Stomach smooth muscle (tissue), 2 donors: Measurements from ENCODE around the gene AQP5.

Experiments used
- H3K27ac ChIP-seq: one replicate; pipeline ENCODE4 v1.7.0; 2013; ENCODE audit warnings: mild to moderate bottlenecking, low read length, inconsistent platforms
- H3K27me3 ChIP-seq, 2 donors: one replicate each; pipeline ENCODE4 v1.7.0; 2013; ENCODE audit warnings: low read length in 2 of 2; ENCODE audit not compliant: insufficient read depth in 2 of 2, control insufficient read depth in 1 of 2
- H3K36me3 ChIP-seq, 2 donors: one replicate each; pipeline ENCODE4 v1.7.0; 2013; ENCODE audit warnings: low read length in 2 of 2; ENCODE audit not compliant: control insufficient read depth in 2 of 2, insufficient read depth in 2 of 2
- H3K4me1 ChIP-seq: one replicate; pipeline ENCODE4 v1.7.0; 2013; ENCODE audit warnings: low read length; ENCODE audit not compliant: control insufficient read depth, insufficient read depth
- H3K4me3 ChIP-seq, 2 donors: one replicate each; pipeline ENCODE4 v1.7.0; 2013; ENCODE audit warnings: low read length in 2 of 2
- H3K9ac ChIP-seq, 2 donors: one replicate each; pipeline ENCODE4 v1.7.0; 2013; ENCODE audit warnings: low read length in 2 of 2, mild to moderate bottlenecking in 1 of 2
- H3K9me3 ChIP-seq, 2 donors: one replicate each; pipeline ENCODE4 v1.7.0; 2013; ENCODE audit warnings: low read length in 2 of 2; ENCODE audit not compliant: control insufficient read depth in 2 of 2
- donor health status: healthy.
- donor health status: Pancreatic carcinoma.

AQP5 gene

DNA sequence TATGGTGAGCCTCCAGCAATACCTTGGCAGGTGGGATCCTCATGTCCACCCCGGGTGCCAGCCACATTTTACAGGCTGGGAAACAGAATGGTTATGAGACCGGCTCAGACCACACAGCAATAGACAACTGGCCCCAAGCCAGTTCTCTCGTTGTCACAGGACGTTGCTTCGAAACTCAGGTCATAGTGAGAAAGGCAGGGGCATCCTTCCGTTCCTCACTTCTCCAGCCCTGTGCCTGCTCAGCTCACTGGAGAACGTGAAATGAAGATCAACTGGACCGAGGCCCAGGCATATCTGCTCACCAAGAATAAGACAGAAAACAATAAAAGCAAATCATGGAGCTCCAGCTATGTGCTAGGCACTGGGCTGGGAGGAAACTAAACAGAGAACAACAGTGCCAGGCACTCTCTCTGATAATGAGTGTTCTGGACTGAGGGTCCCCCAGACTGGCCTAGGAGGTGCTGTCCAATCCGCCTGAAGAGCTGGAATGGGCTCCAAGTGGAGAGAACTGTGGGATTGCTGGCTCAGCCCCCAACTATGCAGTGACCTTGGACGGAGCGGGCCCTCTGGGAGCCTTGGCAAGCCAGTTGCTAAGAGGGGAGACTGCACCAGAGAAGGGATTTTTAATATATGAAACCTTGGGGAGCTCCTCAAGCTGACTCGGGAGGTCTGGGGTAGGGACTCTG lies 39.2 kb upstream of the AQP5 start:
- Histone ChIP-seq H3K4me1 (peaks cover 3% of the 10 kb centered on the region), H3K9ac (no peak overlapping the region), H3K4me3 (no peak overlapping the region), H3K36me3 (no peaks in the 10 kb centered on the region), H3K27ac (no peak overlapping the region), H3K27me3 (no peaks in the 10 kb centered on the region), H3K9me3 (no peaks in the 10 kb centered on the region)

DNA sequence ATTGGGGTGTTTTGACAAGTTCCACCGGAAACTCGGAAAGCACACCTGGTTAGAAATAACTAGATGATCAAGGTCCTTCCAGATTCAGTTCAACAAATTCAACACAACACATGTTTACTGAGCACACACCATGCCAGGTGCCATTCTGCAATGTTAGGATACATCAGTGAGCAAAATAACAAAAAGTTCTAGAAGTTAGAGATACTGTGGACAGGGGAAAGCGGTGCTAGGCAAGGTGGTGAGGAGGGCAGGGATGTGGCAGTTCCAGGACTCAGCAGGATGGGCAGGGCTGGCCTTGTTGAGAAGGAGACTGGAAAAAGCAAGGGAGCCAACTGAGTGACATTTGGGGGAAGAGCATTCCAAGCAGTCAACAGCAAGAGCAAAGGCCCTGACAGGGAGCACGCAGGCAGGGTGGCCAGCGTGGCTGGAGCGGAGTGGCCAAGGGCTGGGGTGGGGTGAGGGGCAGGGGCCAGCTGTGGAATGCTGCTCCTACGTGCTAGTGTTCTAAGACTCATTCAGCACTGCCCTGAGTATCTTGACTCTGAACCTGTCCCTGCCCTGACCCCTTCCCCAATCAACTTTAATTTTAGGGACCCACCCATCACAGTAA lies 38.5 kb upstream of the AQP5 start:
- no peaks in the 10 kb centered on the region for H3K27me3 ChIP-seq
- no peaks in the 10 kb centered on the region for H3K9me3 ChIP-seq
- no peak overlapping the region for H3K27ac ChIP-seq
- no peak overlapping the region for H3K4me3 ChIP-seq
- no peaks in the 10 kb centered on the region for H3K36me3 ChIP-seq
- H3K4me1 ChIP-seq, result peaks cover 3% of the 10 kb centered on the region
- no peak overlapping the region for H3K9ac ChIP-seq

DNA sequence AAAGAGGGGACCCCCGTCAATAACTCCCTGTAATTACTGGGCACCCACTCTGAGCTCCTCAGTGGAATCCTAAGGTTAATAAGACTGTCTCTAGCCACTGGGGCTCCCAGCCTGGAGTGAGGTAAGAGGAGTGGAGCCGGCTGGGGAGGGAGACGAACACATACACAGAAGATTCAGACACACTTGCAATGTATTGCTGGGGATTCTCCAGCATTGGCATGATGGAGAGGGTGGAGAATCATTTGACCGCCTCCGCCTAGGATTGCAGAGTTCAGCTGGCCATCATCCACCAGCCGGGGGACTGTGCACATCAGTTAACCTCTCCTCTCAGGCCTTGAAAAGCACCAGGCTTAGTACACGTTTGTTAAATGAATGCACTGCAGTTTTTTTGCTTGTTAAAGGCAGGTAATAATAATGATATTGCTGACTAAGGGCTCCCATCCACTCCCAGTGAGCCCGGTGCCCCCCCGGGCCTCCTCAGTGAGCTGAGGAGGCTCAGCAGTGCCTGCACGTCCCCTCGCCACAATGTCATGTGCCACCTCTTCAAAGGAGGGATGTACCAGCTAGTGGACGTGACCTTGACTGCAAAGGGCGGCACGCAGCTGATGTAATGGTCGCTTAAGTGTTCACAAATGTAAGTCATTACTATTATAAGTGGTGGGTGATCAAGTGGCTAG lies 37.7 kb upstream of the AQP5 start:
- peaks cover 0 to under 1% of the 10 kb centered on the region in 2 donors for H3K27me3 ChIP-seq
- peaks cover 3% of the 10 kb centered on the region for H3K4me1 ChIP-seq
- H3K9me3 ChIP-seq, result no peaks in the 10 kb centered on the region
- no peaks in the 10 kb centered on the region for H3K36me3 ChIP-seq
- H3K4me3 ChIP-seq, result no peak overlapping the region
- H3K9ac ChIP-seq, result no peak overlapping the region
- no peak overlapping the region for H3K27ac ChIP-seq

DNA sequence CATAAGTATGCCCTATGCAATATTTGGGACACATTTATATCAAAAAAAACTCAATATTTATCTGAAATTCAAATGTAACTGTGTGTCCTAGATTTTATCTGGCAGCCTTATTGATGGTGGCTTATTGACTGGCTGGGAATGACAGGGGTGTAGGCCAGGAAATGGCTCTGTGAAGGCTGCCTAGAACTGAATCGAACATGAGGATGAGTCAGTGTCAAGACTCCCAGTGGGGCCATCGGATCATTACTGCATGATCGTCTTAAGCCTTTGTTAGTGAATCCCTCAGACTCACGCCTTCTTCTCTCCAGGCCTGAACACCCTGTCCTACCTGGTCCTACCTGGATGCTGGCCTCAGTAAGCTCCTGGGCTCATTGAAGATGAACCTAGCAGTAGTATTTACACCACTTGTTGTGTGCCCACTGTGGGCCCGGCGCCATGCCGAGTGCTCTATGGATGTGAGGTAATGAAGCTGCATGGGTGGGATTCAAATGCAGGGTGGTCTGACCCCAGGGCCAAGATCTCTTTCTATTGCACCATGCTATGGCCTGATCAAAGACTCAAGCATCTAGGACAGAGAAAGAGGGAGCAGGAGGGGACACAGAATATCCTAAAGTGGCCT lies 36.9 kb upstream of the AQP5 start:
- H3K27me3 ChIP-seq, result peaks cover 0 to 2% of the 10 kb centered on the region in 2 donors
- no peaks in the 10 kb centered on the region for H3K36me3 ChIP-seq
- H3K27ac ChIP-seq, result no peak overlapping the region
- H3K9me3 ChIP-seq, result no peaks in the 10 kb centered on the region
- H3K4me1 ChIP-seq, result peaks cover 3% of the 10 kb centered on the region
- no peak overlapping the region for H3K4me3 ChIP-seq
- H3K9ac ChIP-seq, result no peak overlapping the region

DNA sequence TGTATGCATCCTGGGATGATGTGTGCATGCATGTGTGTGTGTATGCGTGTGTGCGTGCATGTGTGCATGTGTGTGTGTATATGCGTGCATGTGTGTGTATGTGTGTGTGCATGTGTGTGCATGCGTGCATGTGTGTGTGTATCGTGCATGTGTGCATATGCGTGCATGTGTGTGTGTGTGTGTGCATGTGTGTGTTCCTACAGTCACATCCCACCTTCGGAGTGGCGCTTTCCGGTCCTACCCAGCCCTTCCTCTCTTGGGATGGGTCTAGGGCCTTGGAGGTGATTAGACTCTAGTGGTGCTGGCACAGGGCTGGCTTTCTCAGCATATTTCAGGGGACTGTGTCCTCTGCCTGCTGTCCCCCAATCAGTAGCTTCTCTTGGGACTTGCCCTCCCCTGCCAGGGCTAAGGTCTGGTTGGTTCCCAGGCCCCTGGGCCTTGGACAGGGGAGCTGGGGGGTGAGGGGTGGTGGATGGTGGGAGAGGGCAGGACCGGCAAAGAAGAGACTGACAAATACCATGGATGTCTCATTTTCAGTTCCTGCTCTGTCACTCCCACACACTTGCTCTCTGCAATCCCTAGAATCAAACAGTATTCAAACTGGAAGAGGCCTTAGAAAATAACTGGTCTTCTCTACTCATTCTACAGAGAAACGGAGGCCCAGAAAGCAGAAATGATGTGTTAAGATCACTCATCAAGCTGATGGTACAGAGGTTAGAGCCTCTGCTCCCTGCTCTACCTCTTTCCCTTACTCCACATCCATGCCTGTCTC lies 36.1 kb upstream of the AQP5 start:
- H3K9ac ChIP-seq, result no peak overlapping the region

DNA sequence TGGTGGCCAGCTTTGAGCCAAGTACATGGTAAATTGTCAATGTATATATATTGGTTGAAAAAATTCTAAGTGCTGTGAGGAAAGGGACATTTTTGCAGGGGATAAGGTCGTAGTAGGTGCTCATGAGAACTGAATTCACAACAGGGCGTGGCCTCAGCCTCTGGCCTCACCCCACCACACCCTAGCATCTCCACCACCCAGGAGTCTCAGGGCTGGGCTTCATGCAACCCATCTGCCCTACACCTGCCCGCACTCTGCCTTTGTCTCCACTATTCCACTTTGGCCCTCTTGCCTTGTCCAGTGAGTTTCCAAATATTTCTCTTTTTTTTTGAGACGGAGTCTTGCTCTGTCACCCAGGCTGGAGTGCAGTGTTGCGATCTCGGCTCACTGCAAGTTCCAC lies 33.2 kb upstream of the AQP5 start:
- Histone ChIP-seq H3K4me3 (no peak overlapping the region), H3K4me1 (peaks cover 3% of the 10 kb centered on the region), H3K27me3 (peaks cover 0 to 2% of the 10 kb centered on the region in 2 donors), H3K9me3 (no peaks in the 10 kb centered on the region), H3K27ac (no peak overlapping the region), H3K36me3 (no peaks in the 10 kb centered on the region), H3K9ac (no peak overlapping the region)

More for the DNA sequence above, 36.1 kb upstream of the AQP5 start:
- Histone ChIP-seq H3K27me3 (peaks cover 0 to 2% of the 10 kb centered on the region in 2 donors), H3K4me1 (peaks cover 3% of the 10 kb centered on the region), H3K9me3 (no peaks in the 10 kb centered on the region), H3K36me3 (no peaks in the 10 kb centered on the region), H3K27ac (no peak overlapping the region), H3K4me3 (no peak overlapping the region)

DNA sequence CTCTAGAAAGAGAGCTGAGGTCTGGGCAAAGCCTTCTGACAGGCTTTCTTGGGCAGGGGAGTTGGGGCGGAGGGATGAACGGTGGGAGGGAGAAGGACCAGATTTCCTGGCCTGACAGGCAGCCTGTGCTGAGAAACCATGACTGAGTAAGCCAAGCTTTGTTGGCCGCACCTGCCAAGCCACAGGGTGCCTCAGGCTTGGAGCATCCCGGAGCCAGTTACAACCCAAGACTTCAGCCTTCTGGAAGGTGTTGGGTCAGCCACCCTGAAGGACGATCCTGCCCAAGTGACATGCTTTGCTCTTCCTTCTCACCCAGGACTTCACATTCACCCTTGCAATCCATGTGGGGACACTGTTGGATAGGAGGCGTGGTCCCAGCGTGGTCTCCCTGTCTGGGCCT lies 32.1 kb upstream of the AQP5 start:
- no peak overlapping the region for H3K27ac ChIP-seq
- H3K4me3 ChIP-seq, result no peak overlapping the region
- no peaks in the 10 kb centered on the region for H3K4me1 ChIP-seq
- peaks cover 0 to 2% of the 10 kb centered on the region in 2 donors for H3K27me3 ChIP-seq
- no peaks in the 10 kb centered on the region for H3K9me3 ChIP-seq
- H3K9ac ChIP-seq, result no peak overlapping the region
- H3K36me3 ChIP-seq, result no peaks in the 10 kb centered on the region

DNA sequence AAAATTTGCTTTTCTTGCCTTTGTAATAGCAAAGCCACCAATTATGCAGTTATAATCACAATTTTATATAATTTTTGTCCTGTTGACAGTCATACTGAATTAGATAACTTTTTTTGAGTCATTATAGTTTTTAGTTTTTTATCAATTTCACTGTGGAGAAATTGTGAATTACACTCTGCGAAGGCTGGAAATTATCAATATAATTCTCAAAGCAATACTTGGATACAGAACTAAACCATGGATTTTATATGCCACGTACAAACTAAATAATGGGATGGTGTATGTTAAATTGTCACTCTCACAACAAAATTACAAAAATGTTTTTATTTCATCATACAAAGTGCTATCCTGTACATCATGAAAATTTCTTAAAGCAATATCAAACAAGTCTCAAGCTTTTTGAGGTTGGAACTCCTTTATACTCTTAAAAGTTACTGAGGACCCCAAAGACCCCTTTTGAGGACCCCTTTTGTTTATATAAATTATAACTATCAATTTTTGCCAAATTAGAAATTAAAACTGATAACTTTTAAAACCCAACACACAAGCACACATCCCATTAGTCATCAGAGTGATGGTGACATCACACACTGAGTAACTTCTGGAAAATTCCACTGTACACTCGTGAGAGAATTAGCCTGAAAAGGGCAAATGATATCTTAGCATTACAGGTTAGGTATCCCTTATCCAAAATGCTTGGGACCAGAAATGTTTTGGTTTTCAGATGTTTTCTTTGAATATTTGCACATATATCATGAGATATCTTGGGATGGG lies 31.0 kb upstream of the AQP5 start:
- no peaks in the 10 kb centered on the region for H3K4me1 ChIP-seq

DNA sequence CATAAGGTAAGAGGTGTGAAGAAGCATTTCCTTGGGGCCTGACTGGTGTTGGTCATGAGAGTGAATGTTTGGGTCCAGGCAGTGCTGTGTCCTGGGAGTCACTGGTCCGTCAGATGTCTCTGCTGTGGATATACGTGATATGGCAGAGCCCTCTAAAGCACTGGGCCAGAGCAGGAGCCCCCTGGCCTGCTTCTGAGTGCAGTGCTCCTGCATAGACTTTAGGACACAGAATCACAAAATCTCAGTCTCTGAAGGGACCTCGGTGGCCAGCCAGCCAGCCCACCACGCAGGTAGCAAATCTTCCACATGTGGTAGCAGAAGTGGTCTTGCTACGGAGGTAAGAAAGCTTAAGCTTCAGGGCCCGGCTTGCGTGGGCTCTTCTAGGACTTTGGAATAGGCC lies 29.6 kb upstream of the AQP5 start:
- H3K27me3 ChIP-seq, result peaks cover 0 to 2% of the 10 kb centered on the region in 2 donors
- H3K4me1 ChIP-seq, result no peaks in the 10 kb centered on the region
- H3K36me3 ChIP-seq, result no peaks in the 10 kb centered on the region
- no peak overlapping the region for H3K27ac ChIP-seq
- no peaks in the 10 kb centered on the region for H3K9me3 ChIP-seq
- H3K9ac ChIP-seq, result no peak overlapping the region
- H3K4me3 ChIP-seq, result no peak overlapping the region

More for the DNA sequence above, 31.0 kb upstream of the AQP5 start:
- Histone ChIP-seq H3K36me3 (no peaks in the 10 kb centered on the region), H3K27me3 (peaks cover 0 to 2% of the 10 kb centered on the region in 2 donors), H3K9ac (no peak overlapping the region), H3K27ac (no peak overlapping the region), H3K9me3 (no peaks in the 10 kb centered on the region), H3K4me3 (no peak overlapping the region)
